OCI-LY1 (cell line): Measurements from ENCODE around the gene TADA3.

Experiments used
- CTCF ChIP-seq: fragments of 200-600 bp; sonication (generic), shearing (Covaris generic); IDR thresholded peaks from 2 replicates; pipeline ENCODE4 v1.5.1; 2017; ENCODE audit warnings: mild to moderate bottlenecking, antibody characterized with exemption, low read length, moderate library complexity, mixed read lengths
- EZH2 ChIP-seq: fragments of 200-600 bp; sonication (generic), shearing (Covaris generic); IDR thresholded peaks from 2 replicates; pipeline ENCODE4 v1.8.0; 2017; ENCODE audit warnings: borderline replicate concordance, mixed run types, mild to moderate bottlenecking, antibody characterized with exemption, low read length, moderate library complexity, mixed read lengths

DNA sequence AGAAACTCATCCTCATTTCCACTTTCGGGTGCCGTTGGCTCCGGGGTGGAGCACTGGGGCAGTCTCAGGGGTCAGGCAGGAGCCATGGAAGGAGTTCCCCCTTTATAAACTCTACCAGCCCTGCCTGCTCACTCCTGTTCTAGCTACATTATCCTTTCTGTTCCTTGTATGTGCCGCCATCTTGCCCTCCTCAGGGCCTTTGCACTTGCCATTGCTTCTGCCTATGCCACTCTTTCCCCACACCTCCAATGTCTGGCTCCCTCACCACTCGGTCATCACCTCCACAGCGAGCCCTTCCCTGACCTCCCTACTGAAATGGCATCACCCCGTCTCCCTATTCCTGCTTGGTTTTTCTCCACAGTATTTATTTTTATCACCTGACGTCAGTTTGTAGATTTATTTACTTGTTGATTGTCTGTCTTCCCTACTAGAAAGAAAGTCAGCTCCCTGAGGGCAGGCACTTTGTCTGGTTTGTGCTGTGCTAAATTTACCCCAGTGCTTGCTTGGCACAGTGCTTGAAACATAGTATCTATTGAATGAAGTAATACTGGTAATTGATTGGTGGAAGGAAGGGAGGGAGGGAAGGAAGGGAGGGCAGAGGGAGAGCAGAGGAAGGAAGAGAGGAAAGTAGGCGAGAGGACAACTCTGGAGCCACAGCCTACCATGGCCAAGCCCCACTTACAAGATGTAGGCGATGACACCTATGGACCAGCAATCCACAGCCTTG is 31.3 kb downstream of the TADA3 start:
- TF ChIP-seq EZH2 (no peak), CTCF (no peak)
